WERI-Rb-1 (cell line): ENCODE measurements around the gene DUSP11.
"Not testable (repeated sequence)": the region's sequence is repeated elsewhere in the genome, so short reads cannot be mapped to it uniquely, and the experiment has no call there.

Experiments used
- DNase-seq: peaks from one replicate; pipeline ENCODE4 v3.0.0-alpha.2; 2020
- H3K27ac ChIP-seq: fragments of 250-450 bp; sonication (Bioruptor Pico); 2 replicates; pipeline ENCODE4 v1.5.1; 2020; ENCODE audit warnings: mild to moderate bottlenecking, moderate library complexity
- H3K27me3 ChIP-seq: fragments of 250-450 bp; sonication (Bioruptor Pico); 2 replicates; pipeline ENCODE4 v1.5.1; 2021; ENCODE audit warnings: mild to moderate bottlenecking, low read depth, moderate library complexity; ENCODE audit not compliant: insufficient read depth, severe bottlenecking
- H3K36me3 ChIP-seq: fragments of 250-450 bp; sonication (Bioruptor Pico); 2 replicates; pipeline ENCODE4 v1.5.1; 2020; ENCODE audit warnings: mild to moderate bottlenecking, moderate library complexity
- H3K4me3 ChIP-seq: 2 replicates; pipeline ENCODE4 v1.5.1; 2011; ENCODE audit warnings: low read depth, mild to moderate bottlenecking, control low read depth, low read length
- H3K9me3 ChIP-seq: fragments of 250-450 bp; sonication (Bioruptor Pico); 2 replicates; pipeline ENCODE4 v1.5.1; 2021; ENCODE audit warnings: mild to moderate bottlenecking, moderate library complexity; ENCODE audit not compliant: severe bottlenecking
- CTCF ChIP-seq: IDR thresholded peaks from 2 replicates; pipeline ENCODE4 v1.5.1; 2011; ENCODE audit warnings: low read depth, mild to moderate bottlenecking, control low read depth, inconsistent platforms, low read length

DUSP11 gene

GRCh38 chr2:73718851-73719621 is 60.9 kb downstream of the DUSP11 start:
- no peak for TF ChIP-seq CTCF
- no peaks in the 10 kb centered on the region for H3K27me3 ChIP-seq

GRCh38 chr2:73718421-73718820 is 61.5 kb downstream of the DUSP11 start:
- Histone ChIP-seq H3K27ac (no peak overlapping the region), H3K4me3 (no peak overlapping the region), H3K9me3 (peaks cover 9% of the 10 kb centered on the region), H3K36me3 (no peaks in the 10 kb centered on the region), H3K27me3 (no peaks in the 10 kb centered on the region)
- no peak for TF ChIP-seq CTCF
- DNase-seq: no peak

More at GRCh38 chr2:73718851-73719621, 60.9 kb downstream of the DUSP11 start:
- Histone ChIP-seq H3K9me3 (peaks cover 9% of the 10 kb centered on the region), H3K27ac (no peak overlapping the region), H3K4me3 (no peak overlapping the region), H3K36me3 (no peaks in the 10 kb centered on the region)
- no peak for DNase-seq

GRCh38 chr2:73717695-73718094 is 62.2 kb downstream of the DUSP11 start:
- H3K9me3 ChIP-seq, DNase-seq, H3K36me3 ChIP-seq, H3K4me3 ChIP-seq, H3K27ac ChIP-seq, H3K27me3 ChIP-seq: not testable (repeated sequence)

GRCh38 chr2:73717251-73717606 is 62.7 kb downstream of the DUSP11 start:
- no peak for TF ChIP-seq CTCF
- Histone ChIP-seq H3K27me3 (no peaks in the 10 kb centered on the region), H3K36me3 (no peaks in the 10 kb centered on the region), H3K27ac (no peak overlapping the region), H3K4me3 (no peak overlapping the region), H3K9me3 (peaks cover 9% of the 10 kb centered on the region)
- no peak for DNase-seq

- peaks cover 6% of the 10 kb centered on the region for H3K9me3 ChIP-seq
- DNase-seq: no peak
- H3K4me3 ChIP-seq: no peak overlapping the region
- no peak overlapping the region for H3K27ac ChIP-seq
- TF ChIP-seq CTCF: no peak
- no peaks in the 10 kb centered on the region for H3K36me3 ChIP-seq
- no peaks in the 10 kb centered on the region for H3K27me3 ChIP-seq
These were observed 63.2 kb downstream of the DUSP11 start for GRCh38 chr2:73716543-73717250.

GRCh38 chr2:73714091-73714490 is 65.8 kb downstream of the DUSP11 start:
- no peak overlapping the region for H3K4me3 ChIP-seq
- TF ChIP-seq CTCF: no peak
- peaks cover 10% of the 10 kb centered on the region for H3K9me3 ChIP-seq
- no peaks in the 10 kb centered on the region for H3K27me3 ChIP-seq
- H3K27ac ChIP-seq: no peak overlapping the region
- no peaks in the 10 kb centered on the region for H3K36me3 ChIP-seq
- no peak for DNase-seq
